Ureter (tissue), 1 donor: ENCODE data around the gene PRR12. TPM values are rescaled to one million over a fixed set of nuclear protein-coding genes. Genes with fewer than 3 reads are reported as not detected.
"Not testable (repeated sequence)": the region's sequence is repeated elsewhere in the genome, so short reads cannot be mapped to it uniquely, and the experiment has no call there.

Experiments used
- DNase-seq: peaks from one replicate; pipeline ENCODE4 v3.0.0-alpha.2; 2020; ENCODE audit warnings: low spot score
- total RNA-seq: library from RNA; stranded (reverse); gene quantifications from one replicate; pipeline ENCODE4 v1.2.4, GENCODE V29; 2023
- donor health status: DM: yes; HTN: yes; CAD: no.

Gene PRR12
- total RNA-seq, 1 donor from 2014 or later = 40.6 TPM

- no peak for DNase-seq
Observed at GRCh38 chr19:49614096-49614833, 23.3 kb downstream of the PRR12 start.

GRCh38 chr19:49615861-49616260 lies 24.9 kb downstream of the PRR12 start:
- DNase-seq = no peak

GRCh38 chr19:49616532-49616931 lies 25.6 kb downstream of the PRR12 start:
- no peak for DNase-seq

GRCh38 chr19:49616945-49617344 lies 26.0 kb downstream of the PRR12 start:
- no peak for DNase-seq

- DNase-seq = not testable (repeated sequence)
Observed at GRCh38 chr19:49617860-49618259, 26.9 kb downstream of the PRR12 start.

GRCh38 chr19:49624967-49625910 lies 34.3 kb downstream of the PRR12 start:
- DNase-seq = no peak

GRCh38 chr19:49626226-49626625 lies 35.2 kb downstream of the PRR12 start:
- no peak for DNase-seq

- DNase-seq = no peak
Observed at GRCh38 chr19:49629659-49630058, 38.7 kb downstream of the PRR12 start.

GRCh38 chr19:49631014-49631588 lies 40.1 kb downstream of the PRR12 start:
- DNase-seq = no peak

- DNase-seq = no peak
Observed at GRCh38 chr19:49631610-49632192, 40.7 kb downstream of the PRR12 start.

- no peak for DNase-seq
Observed at GRCh38 chr19:49632576-49632975, 41.6 kb downstream of the PRR12 start.

GRCh38 chr19:49633273-49633672 lies 42.3 kb downstream of the PRR12 start:
- not testable (repeated sequence) for DNase-seq

GRCh38 chr19:49635530-49636232 lies 44.7 kb downstream of the PRR12 start:
- DNase-seq = no peak

GRCh38 chr19:49636233-49636932 lies 45.4 kb downstream of the PRR12 start:
- no peak for DNase-seq

GRCh38 chr19:49637821-49638738 lies 47.1 kb downstream of the PRR12 start:
- peak; percentile 86 for DNase-seq

GRCh38 chr19:49639401-49640112 lies 48.6 kb downstream of the PRR12 start:
- no peak for DNase-seq

GRCh38 chr19:49640113-49640898 lies 49.3 kb downstream of the PRR12 start, which contains the start of gene RRAS:
Gene RRAS, minus strand, starts transcription at chr19:49640143. Its CDS starts 45 bp downstream, at chr19:49640098.
- peak; percentile 100 for DNase-seq
